Measurements from ENCODE around the gene CHD5. TPM values are rescaled to one million over a fixed set of nuclear protein-coding genes. Genes with fewer than 3 reads are reported as not detected.
A peak's percentile ranks its signal among the peaks of the same experiment; 100 is the strongest.

Gene CHD5
- total RNA-seq (2016; rRNA removed; fragmentation: Illumina TruSeq; extraction: Trizol) (0.02 TPM in 1 of 2 replicates, not detected in the other), polyA plus RNA-seq (2011; rRNA removed) (0.09 and 0.21 TPM in 2 replicates), polyA minus RNA-seq (2011; rRNA and poly(A)+ RNA removed; ENCODE audit: low replicate concordance) (0.10 and 0.56 TPM in 2 replicates), Bru-seq, nascent RNA (percentile 10 among the genes with signal in this experiment), BruChase-seq, experiment 1, labeled RNA remaining after a 6-hour chase (percentile 17 among the genes with signal in this experiment), BruChase-seq, experiment 2, labeled RNA remaining after a 2-hour chase (percentile 19 among the genes with signal in this experiment)
- total RNA-seq (2016; cell fraction: cytosol; rRNA removed; fragmentation: Illumina TruSeq; extraction: Trizol; ENCODE audit: low read depth): not detected in 2 replicates
- total RNA-seq (2016; cell fraction: insoluble cytoplasmic fraction; rRNA removed; fragmentation: Illumina TruSeq; extraction: Trizol): 0.11 TPM in 1 of 2 replicates, not detected in the other
- total RNA-seq (2016; cell fraction: membrane; rRNA removed; fragmentation: Illumina TruSeq; extraction: Trizol): not detected in 2 replicates
- 0.09 TPM in 1 of 2 replicates, not detected in the other for total RNA-seq (2016; cell fraction: nucleus; rRNA removed; fragmentation: Illumina TruSeq; extraction: Trizol)
- polyA plus RNA-seq (2011; cell fraction: cytosol; rRNA removed): 0.03 TPM in 1 of 2 replicates, not detected in the other
- 0.42 and 0.51 TPM in 2 replicates for polyA plus RNA-seq (2011; cell fraction: nucleus; rRNA removed)
- 0.03 and 0.05 TPM in 2 replicates for polyA plus RNA-seq (2012)
- polyA plus RNA-seq (2016; cell fraction: cytosol; fragmentation: Illumina TruSeq; extraction: Trizol; ENCODE audit: low read depth): not detected in 2 replicates
- polyA plus RNA-seq (2016; cell fraction: insoluble cytoplasmic fraction; fragmentation: Illumina TruSeq; extraction: Trizol; ENCODE audit: low read depth): not detected in 2 replicates
- not detected in 2 replicates for polyA plus RNA-seq (2016; cell fraction: membrane; fragmentation: Illumina TruSeq; extraction: Trizol; ENCODE audit: low read depth)
- 0.10 and 0.29 TPM in 2 replicates for polyA plus RNA-seq (2016; cell fraction: nucleus; fragmentation: Illumina TruSeq; extraction: Trizol; ENCODE audit: insufficient read depth, low read depth)
- not detected in 2 replicates for polyA minus RNA-seq (2011; cell fraction: cytosol; rRNA and poly(A)+ RNA removed)
- polyA minus RNA-seq (2011; cell fraction: nucleus; rRNA and poly(A)+ RNA removed): 0.13 and 0.50 TPM in 2 replicates
- long read RNA-seq, experiment 1: 0 reads
- long read RNA-seq, experiment 2: 0 reads

- peaks cover 28% of the 10 kb centered on the region for H4K20me1 ChIP-seq (ENCODE audit: insufficient read depth, low read length)
- no peak for DNase-seq (ENCODE audit: low spot score)
- ATAC-seq: no peak
- intact Hi-C loops (cut with micrococcal nuclease; ENCODE audit: unreplicated experiment): no loop called here
- CTCF ChIA-PET (ENCODE audit: low intra/inter-chr PET ratio, low total read pairs): no interaction called here
- H3K9ac ChIP-seq (ENCODE audit: insufficient read depth, low read depth, low read length): no peak within 1 kb of the TSS
- no peaks in the 10 kb centered on the region for H3K9me3 ChIP-seq (ENCODE audit: low read length)
- peaks cover 5% of the 10 kb centered on the region; the same call in 1 of the 2 replicates for H3K4me1 ChIP-seq (ENCODE audit: insufficient read depth, low read length)
- H3K4me3 ChIP-seq (replicated peaks in 1 of 3; ENCODE audit: insufficient read depth in 1 of 3, low read depth in 2 of 3, low read length in 3 of 3): peak within 1 kb of the TSS in 1 of 3 experiments; percentile 4; a peak in 2 of 6 replicates
- no peaks in the 10 kb centered on the region for H3K79me2 ChIP-seq (ENCODE audit: insufficient read depth, low read length)
- POLR2A ChIA-PET: interaction anchor here (1.4 kb wide), 1 partner anchor 10 kb away, joined by 4 read pairs; no protein-coding TSS in a partner anchor
- H3K27me3 ChIP-seq (ENCODE audit: control insufficient read depth in 1 of 2, insufficient read depth in 2 of 2, low read length in 2 of 2): peaks cover 4 to 34% of the 10 kb centered on the region in 2 experiments
- BruUV-seq (replicated peaks): no TSS peak
- no peak for FAIRE-seq
- H3K27ac ChIP-seq (ENCODE audit: extremely low read length, insufficient read depth, low read length): no peak within 1 kb of the TSS
- peaks cover under 1 to 8% of the 10 kb centered on the region in 2 experiments; a peak in 4 of 5 replicates for H3K36me3 ChIP-seq (replicated peaks in 1 of 2; ENCODE audit: control insufficient read depth in 1 of 2, insufficient read depth in 2 of 2, low read length in 2 of 2)
- in situ Hi-C loops (cut with HindIII; ENCODE audit: extremely low pct_ligation_motif_present, low pct_unique_long_range_greater_than_20kb): no loop called here
- H2AFZ ChIP-seq (ENCODE audit: low read length): no peak within 1 kb of the TSS
- peak within 1 kb of the TSS; percentile 36; the same call in 1 of the 2 replicates for H3K4me2 ChIP-seq (ENCODE audit: low read depth, low read length)
- WGBS (ENCODE audit: low lambda C conversion rate): 56% methylated on average over 7 of the region's 57 CpGs
- TF ChIP-seq ADNP (CRISPR knock-in tag; IDR thresholded peaks at IDR 0.05) (no peak), ZNF777 (CRISPR knock-in tag; IDR thresholded peaks at IDR 0.05) (peak; percentile 81), CAMTA2 (CRISPR knock-in tag; IDR thresholded peaks at IDR 0.05; ENCODE audit: borderline replicate concordance) (no peak), ZNF768 (CRISPR knock-in tag; IDR thresholded peaks at IDR 0.05) (no peak), ZNF44 (CRISPR knock-in tag; IDR thresholded peaks at IDR 0.05) (no peak), XBP1 (CRISPR knock-in tag; IDR thresholded peaks at IDR 0.05) (no peak), ZNF354B (CRISPR knock-in tag; IDR thresholded peaks at IDR 0.05) (no peak), NFIC (IDR thresholded peaks at IDR 0.05; ENCODE audit: low read length) (no peak), HNRNPUL1 (IDR thresholded peaks at IDR 0.05; ENCODE audit: low read depth, low read length) (no peak), ELF4 (CRISPR knock-in tag; IDR thresholded peaks at IDR 0.05; ENCODE audit: borderline replicate concordance) (no peak), MTA1 (CRISPR knock-in tag; IDR thresholded peaks at IDR 0.05; ENCODE audit: borderline replicate concordance) (no peak), ZNF850 (CRISPR knock-in tag; conservative IDR thresholded peaks at IDR 0.05) (no peak), DNMT3B (CRISPR knock-in tag; conservative IDR thresholded peaks at IDR 0.05) (no peak), ZNF383 (CRISPR knock-in tag; IDR thresholded peaks at IDR 0.05; ENCODE audit: borderline replicate concordance) (no peak)
- TF ChIP-seq, protein P1, sequence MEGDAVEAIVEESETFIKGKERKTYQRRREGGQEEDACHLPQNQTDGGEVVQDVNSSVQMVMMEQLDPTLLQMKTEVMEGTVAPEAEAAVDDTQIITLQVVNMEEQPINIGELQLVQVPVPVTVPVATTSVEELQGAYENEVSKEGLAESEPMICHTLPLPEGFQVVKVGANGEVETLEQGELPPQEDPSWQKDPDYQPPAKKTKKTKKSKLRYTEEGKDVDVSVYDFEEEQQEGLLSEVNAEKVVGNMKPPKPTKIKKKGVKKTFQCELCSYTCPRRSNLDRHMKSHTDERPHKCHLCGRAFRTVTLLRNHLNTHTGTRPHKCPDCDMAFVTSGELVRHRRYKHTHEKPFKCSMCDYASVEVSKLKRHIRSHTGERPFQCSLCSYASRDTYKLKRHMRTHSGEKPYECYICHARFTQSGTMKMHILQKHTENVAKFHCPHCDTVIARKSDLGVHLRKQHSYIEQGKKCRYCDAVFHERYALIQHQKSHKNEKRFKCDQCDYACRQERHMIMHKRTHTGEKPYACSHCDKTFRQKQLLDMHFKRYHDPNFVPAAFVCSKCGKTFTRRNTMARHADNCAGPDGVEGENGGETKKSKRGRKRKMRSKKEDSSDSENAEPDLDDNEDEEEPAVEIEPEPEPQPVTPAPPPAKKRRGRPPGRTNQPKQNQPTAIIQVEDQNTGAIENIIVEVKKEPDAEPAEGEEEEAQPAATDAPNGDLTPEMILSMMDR (CRISPR knock-in tag; IDR thresholded peaks at IDR 0.05): peak; percentile 28; the same call in 1 of the 2 replicates
- TF ChIP-seq, protein P2, sequence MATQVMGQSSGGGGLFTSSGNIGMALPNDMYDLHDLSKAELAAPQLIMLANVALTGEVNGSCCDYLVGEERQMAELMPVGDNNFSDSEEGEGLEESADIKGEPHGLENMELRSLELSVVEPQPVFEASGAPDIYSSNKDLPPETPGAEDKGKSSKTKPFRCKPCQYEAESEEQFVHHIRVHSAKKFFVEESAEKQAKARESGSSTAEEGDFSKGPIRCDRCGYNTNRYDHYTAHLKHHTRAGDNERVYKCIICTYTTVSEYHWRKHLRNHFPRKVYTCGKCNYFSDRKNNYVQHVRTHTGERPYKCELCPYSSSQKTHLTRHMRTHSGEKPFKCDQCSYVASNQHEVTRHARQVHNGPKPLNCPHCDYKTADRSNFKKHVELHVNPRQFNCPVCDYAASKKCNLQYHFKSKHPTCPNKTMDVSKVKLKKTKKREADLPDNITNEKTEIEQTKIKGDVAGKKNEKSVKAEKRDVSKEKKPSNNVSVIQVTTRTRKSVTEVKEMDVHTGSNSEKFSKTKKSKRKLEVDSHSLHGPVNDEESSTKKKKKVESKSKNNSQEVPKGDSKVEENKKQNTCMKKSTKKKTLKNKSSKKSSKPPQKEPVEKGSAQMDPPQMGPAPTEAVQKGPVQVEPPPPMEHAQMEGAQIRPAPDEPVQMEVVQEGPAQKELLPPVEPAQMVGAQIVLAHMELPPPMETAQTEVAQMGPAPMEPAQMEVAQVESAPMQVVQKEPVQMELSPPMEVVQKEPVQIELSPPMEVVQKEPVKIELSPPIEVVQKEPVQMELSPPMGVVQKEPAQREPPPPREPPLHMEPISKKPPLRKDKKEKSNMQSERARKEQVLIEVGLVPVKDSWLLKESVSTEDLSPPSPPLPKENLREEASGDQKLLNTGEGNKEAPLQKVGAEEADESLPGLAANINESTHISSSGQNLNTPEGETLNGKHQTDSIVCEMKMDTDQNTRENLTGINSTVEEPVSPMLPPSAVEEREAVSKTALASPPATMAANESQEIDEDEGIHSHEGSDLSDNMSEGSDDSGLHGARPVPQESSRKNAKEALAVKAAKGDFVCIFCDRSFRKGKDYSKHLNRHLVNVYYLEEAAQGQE (IDR thresholded peaks at IDR 0.05; ENCODE audit: borderline replicate concordance in 1 of 2, low read depth in 1 of 2, low read length in 2 of 2): no peak
Measured at GRCh38 chr1:6180268-6180706, at the start of gene CHD5. Gene CHD5 (minus strand): TSS chr1:6180321. CDS start chr1:6180023, 298 bp downstream.

Data from HepG2 (cell line).